Transverse colon (tissue), 4 donors: ENCODE measurements around the gene RBM10. TPM values are rescaled to one million over a fixed set of nuclear protein-coding genes. Genes with fewer than 3 reads are reported as not detected.

Source experiments
- DNase-seq: peaks from one replicate; pipeline ENCODE4 v3.0.0-alpha.2; 2019
- H3K27ac ChIP-seq, 4 donors: fragments of 200-600 bp; sonication (generic); 2 replicates each; pipeline ENCODE4 v1.5.1; 2016 to 2018; ENCODE audit warnings: inconsistent platforms in 4 of 4
- H3K27me3 ChIP-seq: fragments of 200-600 bp; sonication (generic); 2 replicates; pipeline ENCODE4 v1.5.1; 2017; ENCODE audit warnings: inconsistent platforms
- H3K36me3 ChIP-seq, 4 donors: fragments of 200-600 bp; sonication (generic); 2 replicates each; pipeline ENCODE4 v1.5.1; 2017 to 2019; ENCODE audit warnings: inconsistent platforms in 4 of 4
- H3K4me1 ChIP-seq, 4 donors: fragments of 200-600 bp; sonication (generic); 2 replicates each; pipeline ENCODE4 v1.5.1; 2017 to 2020; ENCODE audit warnings: inconsistent platforms in 4 of 4
- H3K4me3 ChIP-seq, 4 donors: fragments of 200-600 bp; sonication (generic); 1 replicate in 1 of 4; 2 replicates in 3 of 4; pipeline versions ENCODE4 v1.5.1 to v1.6.1; 2017 to 2019; ENCODE audit warnings: inconsistent platforms in 4 of 4
- H3K9me3 ChIP-seq, 2 donors: fragments of 200-600 bp; sonication (generic); 2 replicates each; pipeline ENCODE4 v1.5.1; 2017 to 2019; ENCODE audit warnings: inconsistent platforms in 2 of 2
- CTCF ChIP-seq, 5 experiments: fragments of 200-600 bp in 3 of 5; fragments of 450-650 bp in 2 of 5; sonication (generic) in 3 of 5; IDR thresholded peaks; 1 replicate in 2 of 5; 2 replicates in 3 of 5; pipeline ENCODE4 v1.5.1; 2016 to 2017; ENCODE audit warnings: antibody characterized with exemption in 5 of 5, inconsistent platforms in 3 of 5, mild to moderate bottlenecking in 2 of 5, moderate library complexity in 1 of 5
- EP300 ChIP-seq: sonication (generic); formaldehyde crosslinking; IDR thresholded peaks from one replicate; pipeline ENCODE4 v1.6.1; 2017; ENCODE audit warnings: antibody characterized with exemption, low read depth
- POLR2A ChIP-seq: fragments of 450-650 bp; IDR thresholded peaks from one replicate; pipeline ENCODE4 v1.6.1; 2016; ENCODE audit warnings: antibody characterized with exemption, mild to moderate bottlenecking, moderate library complexity
- POLR2AphosphoS5 ChIP-seq, 3 donors: sonication (generic); formaldehyde crosslinking; IDR thresholded peaks; one replicate each; pipeline ENCODE4 v1.6.1; 2016; ENCODE audit warnings: antibody characterized with exemption in 3 of 3
- WGBS, 2 donors: methylation state at CpG; one replicate each; pipeline ENCODE4 v1.1.5; 2018; ENCODE audit warnings: low coverage in 1 of 2; 5-methylcytosine and 5-hydroxymethylcytosine counted together
- in situ Hi-C, 4 donors: fragments of 200-750 bp; cut with MboI; loops; one replicate each; pipeline versions ENCODE4 v1.15.0 to v1.15.1; 2017; ENCODE audit warnings: low sequenced_read_pairs in 3 of 4, low pct_ligation_motif_present in 1 of 4, low pct_unique_long_range_greater_than_20kb in 1 of 4
- intact Hi-C: fragments of 100-400 bp; cut with DNase I; formaldehyde crosslinking; loops from one replicate; pipeline ENCODE4 v1.15.1; 2023; ENCODE audit warnings: low total_unique reads
- total RNA-seq, 4 donors: library from RNA; depleted of rRNA; stranded (reverse); fragments of >200 nt; gene quantifications; one replicate each; pipeline ENCODE4 v1.1.0, GENCODE V29; 2016

RBM10 gene
- total RNA-seq, 4 donors from 2014 or later, result 28.6 to 70.8 (median 31.5) TPM

- Histone ChIP-seq H3K27ac (no peak overlapping the region), H3K27me3 (no peaks in the 10 kb centered on the region), H3K4me1 (peaks cover 7 to 13% (median 11%) of the 10 kb centered on the region in 4 donors), H3K4me3 (no peak overlapping the region), H3K36me3 (peaks cover 0 to 19% (median 8%) of the 10 kb centered on the region in 4 donors), H3K9me3 (no peaks in the 10 kb centered on the region)
- 94% methylated on average over 12 of the region's 12 CpGs; no CpG with 5 or more reads in 1 of the 2 donors for WGBS, 2 donors
- DNase-seq, result peak; percentile 3
- in situ Hi-C loops, result loop anchor here in 1 of 4 donors (25.0 kb wide), 1 partner anchor 325 kb away; no protein-coding TSS in a partner anchor
- TF ChIP-seq POLR2A (no peak), CTCF (IDR thresholded peaks at IDR 0.05) (no peak), EP300 (no peak), POLR2AphosphoS5 (IDR thresholded peaks at IDR 0.05) (no peak)
- intact Hi-C loops, result no loop called here
Observed at GRCh38 chrX:47212381-47213293, 67.6 kb downstream of the RBM10 start.

- WGBS, 2 donors, result 92% methylated on average over 20 of the region's 20 CpGs; no CpG with 5 or more reads in 1 of the 2 donors
- intact Hi-C loops (no loop called here), in situ Hi-C loops (loop anchor here in 1 of 4 donors (25.0 kb wide), 1 partner anchor 323 kb away; no protein-coding TSS in a partner anchor)
- H3K4me3 ChIP-seq, result no peak overlapping the region
- no peaks in the 10 kb centered on the region for H3K9me3 ChIP-seq
- peaks cover 7 to 19% (median 11%) of the 10 kb centered on the region in 4 donors for H3K4me1 ChIP-seq
- H3K27me3 ChIP-seq, result no peaks in the 10 kb centered on the region
- TF ChIP-seq POLR2A (no peak), CTCF (IDR thresholded peaks at IDR 0.05) (no peak), EP300 (no peak), POLR2AphosphoS5 (IDR thresholded peaks at IDR 0.05) (no peak)
- no peak for DNase-seq
- H3K36me3 ChIP-seq, result peaks cover 0 to 19% (median 8%) of the 10 kb centered on the region in 4 donors
- no peak overlapping the region for H3K27ac ChIP-seq
Observed at GRCh38 chrX:47214435-47215077, 69.5 kb downstream of the RBM10 start.

- peaks cover 7 to 27% (median 17%) of the 10 kb centered on the region in 4 donors for H3K4me1 ChIP-seq
- TF ChIP-seq EP300 (no peak), CTCF (IDR thresholded peaks at IDR 0.05) (no peak), POLR2AphosphoS5 (IDR thresholded peaks at IDR 0.05) (no peak), POLR2A (no peak)
- H3K9me3 ChIP-seq, result no peaks in the 10 kb centered on the region
- no peak overlapping the region for H3K27ac ChIP-seq
- in situ Hi-C loops (loop anchor here in 1 of 4 donors (25.0 kb wide), 1 partner anchor 322 kb away; no protein-coding TSS in a partner anchor), intact Hi-C loops (no loop called here)
- peaks cover 0 to 19% (median 5%) of the 10 kb centered on the region in 4 donors for H3K36me3 ChIP-seq
- H3K27me3 ChIP-seq, result no peaks in the 10 kb centered on the region
- 92% methylated on average over 12 of the region's 12 CpGs; no CpG with 5 or more reads in 1 of the 2 donors for WGBS, 2 donors
- no peak for DNase-seq
- no peak overlapping the region for H3K4me3 ChIP-seq
Observed at GRCh38 chrX:47215291-47215900, 70.4 kb downstream of the RBM10 start.
